GM19468 (cell line): Measurements from ENCODE around the gene RGS12.

Source experiments
- ATAC-seq: cut with Tn5 transposase; IDR thresholded peaks from one replicate; pipeline ENCODE4 v1.9.1; 2021; ENCODE audit warnings: mild to moderate bottlenecking, moderate library complexity, moderate number of reproducible peaks; ENCODE audit not compliant: unreplicated experiment; ENCODE audit errors: extremely low read depth

Gene RGS12

GRCh38 chr4:3321295-3321889, 28.6 kb downstream of the RGS12 start:
- ATAC-seq, result no peak

GRCh38 chr4:3322059-3322550, 29.3 kb downstream of the RGS12 start:
- no peak for ATAC-seq

DNA sequence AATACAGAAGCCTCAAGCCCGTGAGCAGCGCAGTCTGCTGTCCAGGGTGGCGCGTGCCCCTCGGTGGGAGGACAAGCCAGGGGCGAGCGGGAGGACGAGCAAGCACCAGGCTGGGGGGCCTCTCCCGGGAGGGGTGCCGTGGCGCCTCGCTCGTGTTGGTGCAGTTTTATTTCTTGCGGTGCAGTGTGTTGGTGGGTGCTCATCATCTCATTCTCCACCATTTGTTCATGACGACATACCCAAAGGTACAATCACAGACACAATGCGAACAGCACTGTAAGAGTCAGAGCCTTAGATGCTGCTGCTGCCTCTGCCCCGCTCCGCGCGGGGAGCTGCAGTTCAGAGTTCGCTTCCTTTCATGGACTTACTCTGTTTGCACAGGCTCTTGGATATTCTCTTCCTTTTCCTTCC, 30.3 kb downstream of the RGS12 start:
- no peak for ATAC-seq

DNA sequence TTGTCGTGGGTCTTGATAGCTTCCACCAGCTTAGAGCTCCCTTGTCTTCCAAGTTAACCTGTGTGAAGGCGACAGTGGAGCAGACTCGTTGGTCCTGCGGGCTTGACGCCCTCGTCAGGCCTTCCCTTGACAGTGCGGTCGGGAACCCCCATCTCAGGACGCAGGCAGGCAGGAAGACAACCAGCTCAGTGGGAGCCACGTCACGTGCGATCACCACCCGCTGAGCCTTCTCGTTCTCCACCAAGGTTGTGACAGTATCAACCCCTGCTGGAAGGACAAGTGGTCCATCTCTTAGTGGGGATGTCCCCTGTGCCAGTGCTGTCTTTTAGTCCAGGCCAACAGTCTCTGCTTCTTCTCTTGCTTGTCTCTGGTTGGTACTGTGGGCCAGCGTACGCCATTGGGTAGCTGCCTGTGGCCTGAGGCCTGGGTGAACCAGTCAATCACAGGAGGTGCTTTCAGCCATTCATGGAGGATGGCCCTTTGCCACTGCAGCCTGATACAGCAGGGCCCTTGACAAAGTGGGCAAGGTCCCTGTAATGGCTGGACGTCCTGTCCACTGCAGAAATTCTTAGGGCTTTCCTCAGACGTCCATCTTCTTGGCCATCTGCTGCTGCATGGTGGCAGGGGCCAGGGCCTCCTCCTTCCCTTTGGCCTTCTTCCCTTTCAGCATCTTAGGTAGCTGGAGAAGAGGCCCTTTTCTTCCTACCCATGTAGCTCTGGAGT, 31.4 kb downstream of the RGS12 start:
- no peak for ATAC-seq

DNA sequence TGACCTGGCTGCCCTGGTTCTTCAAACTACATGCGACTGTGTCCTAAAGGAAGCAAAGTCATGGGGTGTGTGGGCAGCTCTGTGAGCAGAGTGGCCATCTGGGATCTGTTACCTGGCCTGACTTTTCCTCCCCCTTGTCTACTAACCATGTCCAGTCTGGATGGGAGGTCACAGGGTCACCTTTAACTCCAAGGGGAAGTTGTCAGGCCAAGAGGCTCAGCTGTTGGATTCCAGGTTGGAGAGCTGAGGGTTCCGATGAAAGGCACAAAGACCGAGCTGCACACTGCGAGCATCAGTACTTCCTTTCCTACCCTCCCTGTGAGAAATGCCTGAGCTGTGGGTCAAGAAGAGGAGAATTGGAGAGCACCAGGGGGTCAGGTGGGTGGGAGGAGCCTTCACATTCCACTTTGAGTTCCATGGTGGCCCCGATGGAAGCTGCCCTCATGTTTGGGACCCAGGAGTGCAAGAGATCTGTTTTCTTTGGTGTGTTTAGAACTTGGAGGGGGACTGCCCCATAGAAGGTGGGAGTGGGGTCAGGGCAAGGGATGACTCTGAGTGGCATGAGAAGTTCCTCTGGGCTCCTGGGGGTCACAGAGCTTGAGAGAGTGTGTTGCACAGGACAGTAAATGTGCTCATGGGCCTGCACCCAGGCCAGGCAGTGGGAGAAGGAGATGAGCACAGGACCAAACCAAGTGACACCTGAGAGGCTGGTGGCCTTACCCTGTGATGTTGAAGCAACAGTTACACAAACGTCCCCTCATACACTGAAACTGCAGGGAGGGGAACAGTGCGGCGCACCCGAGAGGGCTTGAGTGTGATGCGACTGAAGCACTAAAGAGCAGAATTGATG, 36.2 kb downstream of the RGS12 start:
- no peak for ATAC-seq

DNA sequence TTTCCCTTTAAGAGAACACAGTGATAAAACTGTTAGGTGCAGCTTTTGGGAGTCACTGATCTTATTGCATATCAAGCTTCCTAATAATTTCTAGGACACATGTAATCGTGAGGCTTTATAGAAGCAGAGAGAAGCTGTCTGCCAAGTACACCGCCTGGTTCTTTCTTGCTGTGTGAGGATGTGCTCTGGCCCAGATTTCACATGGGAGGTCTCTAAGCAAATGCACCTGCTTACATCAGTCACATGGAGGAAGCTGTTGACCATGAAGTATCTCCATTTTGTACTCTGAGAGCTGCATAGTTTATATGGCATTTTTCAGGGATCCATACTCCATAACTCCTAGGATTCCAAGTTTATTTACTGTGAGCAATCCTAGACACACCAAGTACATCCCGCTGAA, 37.1 kb downstream of the RGS12 start:
- no peak for ATAC-seq

GRCh38 chr4:3330707-3331106, 37.9 kb downstream of the RGS12 start:
- ATAC-seq, result no peak

- ATAC-seq, result no peak
Observed at GRCh38 chr4:3331511-3332394, 38.9 kb downstream of the RGS12 start.

DNA sequence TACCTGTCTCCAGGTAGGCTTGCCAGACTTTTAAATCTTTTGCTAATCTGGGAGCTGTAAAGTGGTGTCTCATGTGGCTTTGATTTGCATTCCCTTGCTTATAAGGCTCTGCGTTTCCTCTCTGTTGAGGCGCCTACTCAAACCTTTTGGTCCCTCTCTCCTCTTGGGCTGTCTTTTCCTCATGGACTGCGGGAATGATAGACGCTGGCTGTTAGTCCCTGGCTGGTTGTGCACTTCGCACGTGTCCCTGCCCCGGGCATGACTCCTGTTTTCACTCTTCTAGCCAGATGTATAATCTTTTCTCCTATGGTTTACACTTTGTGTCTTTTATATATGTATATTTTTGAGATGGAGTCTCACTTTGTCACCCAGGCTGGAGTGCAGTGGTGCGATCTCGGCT, 39.7 kb downstream of the RGS12 start:
- ATAC-seq, result no peak

- no peak for ATAC-seq
Observed at GRCh38 chr4:3334316-3334715, 41.5 kb downstream of the RGS12 start.

DNA sequence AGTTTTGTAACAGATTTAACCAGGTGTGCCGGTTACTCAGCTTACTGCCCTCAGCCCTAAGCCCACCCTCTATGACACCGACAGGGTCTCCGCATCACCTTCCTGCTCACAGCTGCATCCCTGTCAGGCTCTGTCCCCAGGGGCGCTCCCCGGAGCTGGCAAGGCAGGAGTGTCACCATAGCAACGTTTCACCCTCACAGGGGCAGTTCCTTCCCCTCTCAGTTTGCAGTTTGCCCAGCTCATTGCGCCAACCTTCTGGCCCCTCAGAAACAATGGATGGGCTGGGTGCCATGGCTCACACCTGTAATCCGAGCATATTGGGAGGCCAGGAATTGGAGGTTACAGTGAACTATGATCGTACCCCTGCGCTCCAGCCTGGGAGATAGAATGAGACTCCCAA, 42.6 kb downstream of the RGS12 start:
- no peak for ATAC-seq

DNA sequence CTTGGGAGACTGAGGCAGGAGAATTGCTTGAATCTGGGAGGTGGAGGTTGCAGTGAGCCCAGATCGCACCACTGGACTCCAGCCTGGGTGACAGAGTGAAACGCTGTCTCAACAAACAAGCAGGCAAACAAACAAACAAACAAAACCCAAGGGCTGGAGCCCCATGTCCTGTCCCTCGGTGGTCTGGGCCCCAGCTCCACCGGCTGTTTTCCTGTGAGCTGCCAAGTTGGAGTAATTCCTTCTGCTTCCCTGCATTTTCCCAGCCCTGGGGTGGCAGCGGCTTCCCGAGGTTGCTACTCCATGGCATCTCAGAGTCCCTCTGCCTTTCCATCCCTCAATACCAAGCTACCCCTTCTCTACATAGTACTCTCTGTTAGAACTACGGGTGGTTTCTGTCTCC, 43.2 kb downstream of the RGS12 start:
- ATAC-seq, result no peak

DNA sequence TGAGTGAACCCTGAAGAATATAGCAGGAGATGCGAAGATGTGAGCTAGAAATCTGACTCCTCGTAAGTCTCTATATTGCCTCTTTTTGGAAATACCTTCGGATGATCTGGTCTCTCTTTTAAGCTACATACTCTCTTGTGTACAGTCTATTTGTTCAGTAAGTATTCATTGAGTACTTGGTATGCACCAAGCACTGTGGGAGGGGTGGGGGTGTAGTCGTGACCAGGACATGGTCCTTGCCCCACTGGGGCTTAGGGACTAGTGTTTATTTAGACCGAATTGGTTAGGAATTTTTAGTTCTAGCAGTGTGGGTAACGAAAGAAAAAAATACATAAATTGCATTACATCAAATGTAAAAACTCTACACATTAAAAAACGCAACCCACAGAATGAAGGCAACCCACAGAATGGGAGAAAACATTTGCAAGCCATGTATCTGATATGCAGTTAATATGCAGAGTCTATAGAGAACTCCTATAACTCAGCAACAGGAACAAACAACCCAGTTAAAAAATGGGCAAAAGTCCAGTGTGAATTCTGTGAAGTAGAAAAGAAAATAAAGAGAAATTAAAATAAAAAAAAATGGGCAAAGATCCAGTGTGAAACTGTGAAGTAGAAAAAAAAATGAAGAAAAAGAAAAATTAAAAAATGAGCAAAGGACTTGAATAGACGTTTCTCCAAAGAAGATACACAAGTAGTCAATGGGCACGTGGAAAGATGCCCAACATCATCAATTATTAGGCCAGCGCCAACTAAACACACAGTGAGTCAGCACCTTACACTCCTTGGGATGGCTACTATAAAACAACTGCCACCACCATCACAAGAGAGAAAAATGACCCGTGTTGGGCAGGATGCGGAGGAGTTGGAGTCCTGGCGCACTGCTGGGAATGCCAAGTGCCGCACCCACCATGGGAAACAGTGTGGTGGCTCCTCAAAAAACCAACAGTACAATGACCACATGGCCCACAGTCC, 43.8 kb downstream of the RGS12 start:
- no peak for ATAC-seq

DNA sequence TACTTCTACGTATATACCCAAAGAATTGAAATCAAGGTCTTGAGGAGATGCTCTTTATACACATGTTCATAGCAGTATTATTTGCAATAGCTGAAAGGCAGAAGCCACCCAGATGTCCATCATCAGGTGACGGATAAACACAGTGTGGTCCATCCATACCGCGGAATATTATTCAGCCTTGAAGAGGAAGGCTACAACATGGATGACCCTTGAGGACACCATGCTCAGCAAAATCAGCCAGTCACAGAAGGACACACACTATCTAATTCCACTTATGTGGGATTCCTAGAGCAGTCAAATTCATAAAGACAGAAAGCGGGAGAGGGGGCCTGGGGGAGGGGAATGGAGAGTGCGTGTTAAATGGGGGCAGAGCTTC, 44.5 kb downstream of the RGS12 start:
- no peak for ATAC-seq

GRCh38 chr4:3337811-3338210, 45.0 kb downstream of the RGS12 start:
- no peak for ATAC-seq

DNA sequence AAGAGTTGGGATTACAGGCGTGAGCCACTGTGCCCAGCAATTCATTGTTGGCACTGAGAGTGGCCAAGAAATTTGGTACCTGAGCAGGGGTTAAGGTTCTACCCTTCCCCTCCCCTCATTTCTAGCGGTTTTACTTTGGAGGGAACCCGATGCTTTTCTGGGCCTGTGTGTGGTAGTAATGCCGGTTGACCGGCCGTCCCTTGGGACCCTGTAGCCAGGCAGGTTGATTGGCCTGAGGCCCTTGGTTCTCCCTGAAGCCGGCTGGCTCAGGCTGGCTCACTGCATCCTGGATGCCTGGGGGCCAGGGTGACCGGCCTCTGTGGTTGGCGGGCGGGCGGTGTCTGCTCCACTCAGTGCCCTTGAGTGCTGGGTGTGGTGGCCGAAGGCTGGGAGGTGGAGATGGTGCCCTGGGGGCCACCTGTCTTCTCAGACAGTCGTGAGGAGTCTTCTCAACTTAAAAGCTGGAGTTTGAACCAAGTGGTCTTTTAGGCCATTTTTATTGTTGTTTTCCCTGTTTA, 45.6 kb downstream of the RGS12 start:
- no peak for ATAC-seq

- ATAC-seq, result no peak
Observed at GRCh38 chr4:3338976-3339531, 46.2 kb downstream of the RGS12 start.

DNA sequence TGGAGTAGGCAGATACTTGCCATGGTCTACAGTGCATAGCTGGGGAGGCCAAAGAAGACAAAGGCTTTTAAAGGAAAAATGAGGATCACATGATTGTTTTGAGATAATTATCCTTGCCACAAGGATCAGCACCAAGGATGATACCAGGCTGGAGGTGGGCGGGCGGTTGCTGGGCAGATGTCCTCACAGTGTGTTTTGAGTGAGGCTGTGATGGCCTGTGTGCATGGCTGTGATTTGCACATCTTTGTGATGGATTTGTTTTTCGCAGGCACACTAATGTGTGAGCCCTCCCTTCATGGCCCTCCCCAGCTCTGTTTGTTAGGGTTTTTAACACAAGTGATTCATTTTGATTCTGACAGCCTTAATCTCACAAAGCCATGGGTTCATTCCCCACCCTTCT, 46.8 kb downstream of the RGS12 start:
- ATAC-seq, result no peak
